Mesenteric fat pad (tissue), 1 donor: ENCODE data around the gene STAP2. TPM values are rescaled to one million over a fixed set of nuclear protein-coding genes. Genes with fewer than 3 reads are reported as not detected.

Experiments
- DNase-seq: peaks from one replicate; pipeline ENCODE4 v3.0.0-alpha.2; 2020; ENCODE audit warnings: low spot score
- total RNA-seq: library from RNA; stranded (reverse); fragmentation: NEBNext Ultra II Directional; extraction: Animal tissue kit (Norgen Biotek cat#: 25700); gene quantifications from one replicate; pipeline ENCODE4 v1.2.1, GENCODE V29; 2021
- donor health status: DM: yes; HTN: yes; CAD: no.

STAP2 gene
- total RNA-seq, 1 donor from 2014 or later: 3.0 TPM

- DNase-seq: no peak
Measured at GRCh38 chr19:4371247-4372164, 32.9 kb upstream of the STAP2 start.

DNA sequence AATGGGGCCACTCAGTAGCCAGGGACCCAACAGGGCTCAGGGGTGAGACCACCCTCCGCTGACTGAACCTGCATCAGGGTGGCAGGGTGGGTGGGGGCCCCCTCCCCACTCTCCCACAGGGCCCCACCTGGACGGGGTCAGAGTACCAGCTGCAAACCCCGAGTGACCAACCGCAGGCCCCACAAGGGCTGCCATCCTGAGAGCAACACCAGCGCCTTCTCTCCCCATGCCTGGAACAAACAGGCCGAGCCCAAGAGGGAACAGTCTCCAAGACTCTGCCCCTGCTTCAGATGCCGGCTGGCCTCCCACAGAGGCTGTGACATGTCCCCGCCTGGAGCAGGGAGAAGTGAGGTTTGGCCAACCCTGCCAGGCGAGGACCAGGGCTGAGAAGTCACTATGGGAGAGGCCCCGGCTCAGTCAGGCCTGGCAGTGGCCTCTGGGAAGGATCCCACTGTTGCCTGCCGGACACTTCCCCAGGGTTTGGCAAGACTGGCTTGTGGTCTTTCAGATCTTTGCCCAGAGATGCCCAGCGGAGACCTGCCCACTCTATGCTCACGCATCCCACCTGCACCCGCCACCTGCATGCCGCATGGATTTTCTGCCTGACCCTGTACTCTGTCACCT, 31.9 kb upstream of the STAP2 start:
- DNase-seq: no peak

DNA sequence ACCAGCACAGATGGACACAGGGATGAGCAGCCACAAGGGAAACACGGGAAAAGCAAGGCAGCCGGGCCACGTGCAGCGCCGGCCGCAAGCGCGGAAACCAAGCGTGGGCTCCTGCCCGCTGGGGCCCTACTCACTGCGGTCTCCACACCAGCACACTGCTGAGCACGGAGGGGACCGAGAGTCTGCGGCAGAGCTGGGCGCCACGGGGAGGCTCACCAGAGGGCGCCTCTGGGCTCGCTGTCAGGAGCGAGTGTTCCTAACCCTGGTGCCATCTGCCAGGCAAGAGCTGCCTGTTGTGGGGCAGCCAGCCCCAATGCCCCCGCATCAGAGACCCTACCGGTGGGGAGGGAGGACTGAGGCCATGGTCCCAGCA, 31.2 kb upstream of the STAP2 start:
- no peak for DNase-seq

DNA sequence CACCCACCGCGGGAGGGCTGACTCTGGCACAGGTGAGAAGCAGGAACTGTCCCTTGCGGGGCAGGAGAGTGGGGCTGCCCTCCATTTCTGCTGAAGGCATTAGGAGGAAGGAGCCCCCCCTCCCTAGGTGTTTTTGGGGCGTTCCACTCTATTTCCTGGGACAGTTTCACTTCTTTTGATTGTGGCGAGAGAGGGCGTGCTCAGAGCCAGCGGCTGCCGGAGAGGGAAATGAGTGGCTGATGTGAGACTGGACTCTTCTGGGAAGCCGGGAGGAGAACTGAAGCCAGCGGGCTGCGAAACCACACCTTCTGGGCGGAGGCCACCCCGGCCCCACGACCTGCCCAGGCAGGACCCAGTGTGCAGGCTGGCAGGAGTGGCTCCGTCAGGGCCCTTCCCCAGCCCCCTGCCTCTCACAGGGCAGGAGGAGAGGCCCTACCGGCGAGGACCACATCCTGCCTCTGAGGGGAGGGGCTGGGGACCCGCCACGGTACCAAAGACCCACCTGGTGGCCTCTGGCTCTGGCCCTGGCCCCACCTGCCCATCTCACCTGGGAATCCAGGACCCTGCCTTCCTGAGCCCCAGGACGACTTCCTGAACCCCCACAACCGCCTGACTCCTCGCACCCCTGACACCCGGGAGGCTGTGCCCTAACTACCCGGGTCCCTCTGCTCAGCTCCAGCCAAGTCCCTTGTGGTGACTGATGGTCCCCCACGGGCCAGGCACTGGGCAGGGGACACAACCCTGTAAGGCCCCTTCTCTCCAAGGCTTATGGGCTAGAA, 30.7 kb upstream of the STAP2 start:
- no peak for DNase-seq

GRCh38 chr19:4368128-4368820, 29.6 kb upstream of the STAP2 start:
- DNase-seq: no peak

- DNase-seq: no peak
Measured at GRCh38 chr19:4367781-4368127, 29.1 kb upstream of the STAP2 start.

DNA sequence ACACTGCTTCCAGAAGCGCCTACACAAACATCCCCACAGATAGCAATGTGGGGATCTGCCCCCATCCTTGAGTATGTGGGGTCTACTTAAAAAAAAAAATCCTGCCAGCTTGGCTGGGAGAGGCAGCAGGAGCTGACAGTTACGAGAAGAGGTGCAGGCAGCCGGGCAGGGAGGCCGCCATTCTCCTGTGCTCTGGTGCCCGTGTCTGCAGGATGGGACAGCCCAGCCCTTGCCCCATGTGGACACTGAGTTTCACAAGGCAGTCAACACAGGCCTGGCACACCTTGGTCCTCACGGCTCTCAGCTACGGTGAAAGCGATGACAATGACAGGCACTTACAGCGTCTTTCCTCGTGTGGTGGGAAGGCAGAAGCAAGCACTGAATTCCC, 28.7 kb upstream of the STAP2 start:
- no peak for DNase-seq

- no peak for DNase-seq
Measured at GRCh38 chr19:4366666-4367335, 28.2 kb upstream of the STAP2 start.

GRCh38 chr19:4365791-4366665, 27.4 kb upstream of the STAP2 start:
- DNase-seq: no peak

DNA sequence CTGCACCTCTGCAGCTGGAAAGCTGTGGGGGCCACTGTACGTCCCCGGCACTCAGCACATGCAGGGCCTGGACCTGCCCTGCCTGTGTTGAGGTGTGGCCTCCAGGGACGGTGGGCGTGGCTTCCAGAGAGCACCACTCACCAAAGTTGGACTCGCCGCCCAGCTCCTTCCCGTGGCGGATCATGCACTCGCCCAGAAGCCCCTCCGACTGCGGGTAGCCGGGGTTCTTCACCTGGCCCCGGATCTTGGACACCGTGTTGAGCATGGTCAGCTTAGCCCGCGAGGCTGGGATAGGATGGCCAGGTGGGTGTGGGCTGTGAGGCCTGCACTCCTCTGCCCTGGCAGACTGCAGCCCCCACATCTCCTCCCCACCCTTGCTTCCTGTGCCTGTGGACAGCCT, 26.7 kb upstream of the STAP2 start:
- no peak for DNase-seq

GRCh38 chr19:4363571-4364304, 25.1 kb upstream of the STAP2 start:
- DNase-seq: no peak

DNA sequence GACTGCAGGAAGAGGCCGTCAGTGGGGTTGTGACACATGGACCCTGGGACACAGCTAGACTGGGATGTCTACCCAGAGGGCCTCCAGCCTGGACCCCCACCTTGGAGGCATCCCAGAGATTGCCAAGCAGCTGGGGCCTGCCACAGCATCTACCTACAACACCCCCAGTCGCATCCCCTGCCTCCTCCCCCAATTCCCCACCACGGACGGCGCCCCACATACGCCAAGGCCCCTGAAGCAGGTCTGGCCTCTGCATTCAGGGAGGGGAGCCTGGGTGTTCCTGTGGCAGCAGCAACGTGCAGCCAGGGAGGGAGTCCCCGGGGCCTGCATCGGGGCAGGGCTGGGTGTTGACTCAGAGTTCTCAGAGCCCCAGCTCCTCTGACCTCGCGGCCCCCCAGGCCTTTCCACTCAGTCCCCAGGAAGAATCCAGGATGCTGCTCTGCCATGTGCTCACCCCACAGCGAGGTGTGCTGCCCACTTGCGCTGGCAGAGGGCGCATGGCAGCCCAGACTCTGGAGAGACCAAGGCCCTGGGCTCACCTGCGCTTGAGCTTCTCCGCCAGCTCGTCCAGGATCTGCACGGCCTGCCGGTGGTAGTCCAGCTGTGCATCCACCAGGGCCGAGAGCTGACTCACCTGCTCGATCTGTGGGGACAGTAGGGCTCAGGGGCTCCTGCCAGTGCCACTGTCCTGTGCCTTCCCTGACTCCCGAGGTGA, 24.4 kb upstream of the STAP2 start:
- DNase-seq: no peak

- no peak for DNase-seq
Measured at GRCh38 chr19:4362101-4362828, 23.6 kb upstream of the STAP2 start.

DNA sequence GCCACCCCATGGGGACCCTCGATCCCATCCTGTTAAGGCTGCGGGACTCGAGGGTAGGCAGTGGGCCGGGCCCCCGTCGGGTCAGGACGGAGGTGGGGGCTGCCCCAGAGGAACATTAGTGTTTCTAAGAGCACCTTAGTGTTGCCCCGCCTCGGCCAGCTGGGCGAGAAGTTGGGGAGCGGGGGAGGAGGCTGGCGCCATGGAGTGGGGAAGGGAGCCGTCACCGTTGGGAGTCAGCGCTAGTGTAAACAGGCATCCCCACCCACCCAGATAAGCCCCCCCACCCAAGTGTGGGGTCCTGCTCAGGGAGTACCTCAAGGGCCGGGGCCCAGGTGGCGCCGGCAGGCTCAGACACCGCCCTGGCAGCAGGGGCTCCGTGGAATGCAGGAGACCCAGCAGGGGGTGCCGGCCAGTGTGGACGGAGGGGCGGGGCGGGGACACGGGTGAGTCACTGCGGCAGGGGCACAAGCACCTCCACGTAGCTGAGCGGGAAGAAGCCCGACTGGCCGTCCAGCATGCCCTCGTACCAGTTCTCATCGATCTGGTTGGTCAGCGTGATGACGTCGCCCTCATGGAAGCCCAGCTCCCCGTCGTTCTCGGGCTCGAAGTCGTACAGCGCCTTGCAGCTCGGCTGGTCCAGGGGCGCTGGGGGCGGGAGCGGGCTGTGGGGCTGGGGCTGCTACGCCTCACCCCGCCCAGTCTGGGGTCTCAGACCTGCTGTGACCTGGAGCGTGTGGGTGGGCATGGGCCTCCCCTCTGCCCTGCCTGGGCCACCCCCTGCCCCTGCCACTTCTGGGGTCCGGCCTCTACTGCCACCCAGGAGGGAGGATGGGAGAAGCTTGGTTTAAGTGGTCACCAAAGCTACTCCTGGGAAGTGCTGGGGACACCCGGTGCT, 22.8 kb upstream of the STAP2 start:
- no peak for DNase-seq

DNA sequence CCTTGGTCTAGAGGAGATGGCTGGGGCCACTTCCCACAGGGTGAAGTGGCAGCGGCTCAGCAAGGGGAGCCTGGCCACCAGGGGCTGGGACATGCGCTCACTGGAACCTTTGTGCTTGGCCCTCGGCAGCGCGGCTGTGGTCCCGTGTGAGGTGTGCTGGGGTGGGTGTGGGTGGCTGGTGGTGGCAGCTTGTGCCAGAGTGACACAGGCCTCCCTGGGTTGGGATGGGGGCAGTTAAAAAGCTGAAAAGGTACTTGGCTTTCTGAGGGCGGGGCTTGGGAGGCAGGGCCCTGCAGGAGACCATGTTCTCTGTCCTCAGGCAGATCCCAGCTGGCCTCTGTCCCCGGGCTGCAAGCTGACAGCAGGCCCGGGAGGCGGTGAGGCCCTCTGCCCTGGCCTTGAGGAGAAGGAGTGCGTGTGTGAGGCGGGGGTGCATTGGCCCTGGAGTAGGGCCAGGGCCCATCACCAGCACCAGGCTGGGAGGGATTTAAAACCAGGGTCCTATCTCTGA, 22.1 kb upstream of the STAP2 start:
- no peak for DNase-seq

DNA sequence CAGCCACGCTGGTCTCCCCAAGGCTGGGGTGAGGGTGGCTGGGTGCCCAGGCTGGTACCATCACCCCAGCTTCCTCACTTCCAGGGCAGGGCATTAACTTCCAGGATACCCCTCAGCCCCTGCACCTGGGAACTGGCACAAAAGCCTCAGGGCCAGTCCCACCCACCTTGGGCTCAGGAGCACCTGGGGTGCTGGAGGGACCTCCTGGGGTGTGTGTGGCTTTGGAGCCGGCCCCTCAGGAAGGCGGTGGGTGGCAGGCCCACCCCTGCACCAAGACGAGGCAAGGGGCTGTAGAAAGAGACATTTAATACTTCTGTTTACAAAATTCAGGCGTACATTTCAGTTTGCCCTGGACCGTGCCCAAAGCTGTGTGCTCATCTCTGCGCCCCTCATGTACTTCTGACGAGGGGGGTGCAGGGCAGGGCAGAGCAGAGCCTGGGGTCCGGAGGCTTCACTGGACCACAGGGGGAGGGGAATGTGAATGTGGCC, 21.5 kb upstream of the STAP2 start:
- no peak for DNase-seq

- no peak for DNase-seq
Measured at GRCh38 chr19:4359627-4360000, 21.0 kb upstream of the STAP2 start.
